Aorta (tissue), 5 donors: ENCODE results near the gene UPK2. TPM values are rescaled to one million over a fixed set of nuclear protein-coding genes. Genes with fewer than 3 reads are reported as not detected.
A peak's percentile ranks its signal among the peaks of the same experiment; 100 is the strongest.
"Not testable (repeated sequence)": the region's sequence is repeated elsewhere in the genome, so short reads cannot be mapped to it uniquely, and the experiment has no call there.

Source experiments
- ATAC-seq: fragments of 200-7000 bp; cut with Tn5 transposase; one replicate; pipeline ENCODE4 v1.9.1; 2022; ENCODE audit warnings: moderate library complexity; ENCODE audit not compliant: low FRiP score
- DNase-seq, 2 donors: peaks; one replicate each; pipeline ENCODE4 v3.0.0-alpha.2; 2020
- H3K27ac ChIP-seq, 2 donors: one replicate each; pipeline ENCODE4 v1.5.1; 2013; ENCODE audit warnings: low read length in 2 of 2, mild to moderate bottlenecking in 2 of 2, moderate library complexity in 2 of 2, control low read depth in 1 of 2, inconsistent platforms in 1 of 2, low read depth in 1 of 2
- H3K27me3 ChIP-seq, 2 donors: one replicate each; pipeline ENCODE4 v1.6.1; 2013; ENCODE audit warnings: control low read depth in 1 of 2, low read length in 1 of 2, mild to moderate bottlenecking in 1 of 2, moderate library complexity in 1 of 2; ENCODE audit not compliant: insufficient read depth in 2 of 2, control insufficient read depth in 1 of 2
- H3K36me3 ChIP-seq, 2 donors: one replicate each; pipeline ENCODE4 v1.6.1; 2013; ENCODE audit warnings: control low read depth in 1 of 2, low read length in 1 of 2, mild to moderate bottlenecking in 1 of 2; ENCODE audit not compliant: insufficient read depth in 2 of 2, control insufficient read depth in 1 of 2
- H3K4me1 ChIP-seq, 2 donors: one replicate each; pipeline ENCODE4 v1.6.1; 2013; ENCODE audit warnings: low read length in 2 of 2, control low read depth in 1 of 2, mild to moderate bottlenecking in 1 of 2, moderate library complexity in 1 of 2; ENCODE audit not compliant: insufficient read depth in 2 of 2, control insufficient read depth in 1 of 2
- H3K4me3 ChIP-seq, 2 donors: one replicate each; pipeline ENCODE4 v1.5.1; 2013; ENCODE audit warnings: low read length in 2 of 2, control low read depth in 1 of 2, mild to moderate bottlenecking in 1 of 2
- H3K9me3 ChIP-seq: one replicate; pipeline ENCODE4 v1.6.1; 2013; ENCODE audit warnings: mild to moderate bottlenecking, low read length; ENCODE audit not compliant: control insufficient read depth
- WGBS, 2 donors: extraction: QIAGEN DNeasy Blood & Tissue Kit; methylation state at CpG; one replicate each; pipeline ENCODE4 v1.1.7; 2013; 5-methylcytosine and 5-hydroxymethylcytosine counted together
- intact Hi-C, 2 donors: fragments of 100-400 bp; cut with DNase I; formaldehyde crosslinking; loops; one replicate each; pipeline versions ENCODE4 v1.14.2 to v1.15.0; 2022
- polyA plus RNA-seq, 2 donors: library from polyadenylated mRNA; stranded (reverse); fragments of 200-250 nt; gene quantifications; one replicate each; pipeline ENCODE4 v1.2.3, GENCODE V29; 2013
- total RNA-seq, 2 donors: library from RNA; stranded (reverse); fragmentation: NEBNext Ultra II Directional; extraction: Animal tissue kit (Norgen Biotek cat#: 25700); gene quantifications; one replicate each; pipeline ENCODE4 v1.2.1, GENCODE V29; 2021
- donor health status: healthy with polysubstance abuse.
- donor health status: Bipolar disorder and iron deficiency.
- donor health status: DM: no; HTN: no; CAD: no.
- donor health status: DM: no; HTN: no; CAD: no.
- donor health status: DM: yes; HTN: yes; CAD: no.

The UPK2 gene
- total and polyA plus RNA-seq, 4 donors, result not detected

DNA sequence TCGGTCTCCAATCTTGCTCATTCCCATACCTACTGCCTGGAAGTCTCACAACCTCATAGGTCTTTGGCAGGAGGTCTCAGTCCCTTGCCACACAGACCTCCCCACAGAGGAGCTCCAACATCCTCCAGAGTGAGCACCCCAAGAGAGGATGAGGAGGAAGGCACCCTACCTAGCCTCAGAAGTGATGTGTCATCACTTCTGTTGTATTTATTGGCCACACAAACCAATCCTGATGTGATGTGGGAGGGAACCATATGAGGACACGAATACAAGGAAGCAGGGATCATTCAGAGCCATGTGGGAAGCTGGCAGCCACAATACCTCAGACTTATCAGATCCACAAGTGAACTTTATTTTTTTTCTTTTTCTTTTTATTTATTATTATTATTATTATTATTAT lies 9.0 kb upstream of the UPK2 start:
- no peaks in the 10 kb centered on the region for H3K36me3 ChIP-seq
- H3K4me3 ChIP-seq, result no peak overlapping the region
- no peak overlapping the region for H3K27ac ChIP-seq
- H3K27me3 ChIP-seq, result no peaks in the 10 kb centered on the region
- no peaks in the 10 kb centered on the region for H3K4me1 ChIP-seq
- no peaks in the 10 kb centered on the region for H3K9me3 ChIP-seq
- WGBS, 2 donors, result 17 to 26% methylated on average over 2 of the region's 2 CpGs
- intact Hi-C loops, result no loop called here
- ATAC-seq, result no peak
- DNase-seq, result peak in 1 of 2 donors; percentile 21

DNA sequence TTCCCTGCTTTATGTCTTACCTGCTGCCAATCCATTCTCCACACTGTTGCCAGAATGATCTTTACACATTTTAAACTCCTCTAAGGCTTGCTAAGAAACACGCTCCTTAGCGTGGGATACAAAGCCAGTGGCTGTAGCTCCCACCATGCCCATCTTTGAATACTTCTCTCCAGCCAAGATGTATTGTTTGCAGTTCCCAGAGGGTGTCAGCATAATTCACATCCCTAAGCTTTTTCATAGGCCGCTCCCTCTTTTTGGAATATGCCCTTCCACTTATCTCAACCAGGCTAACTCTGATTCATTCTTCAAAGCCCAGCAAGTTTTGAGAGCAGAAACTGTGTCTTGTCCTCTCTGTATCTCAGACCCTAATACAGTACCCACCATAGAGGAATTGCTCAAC lies 8.1 kb upstream of the UPK2 start:
- Histone ChIP-seq H3K27ac (no peak overlapping the region), H3K9me3 (no peaks in the 10 kb centered on the region), H3K4me1 (no peaks in the 10 kb centered on the region), H3K36me3 (no peaks in the 10 kb centered on the region), H3K4me3 (no peak overlapping the region), H3K27me3 (no peaks in the 10 kb centered on the region)
- ATAC-seq, result no peak
- intact Hi-C loops, result no loop called here
- WGBS, 2 donors, result 62 to 73% methylated on average over 3 of the region's 3 CpGs
- no peak for DNase-seq

DNA sequence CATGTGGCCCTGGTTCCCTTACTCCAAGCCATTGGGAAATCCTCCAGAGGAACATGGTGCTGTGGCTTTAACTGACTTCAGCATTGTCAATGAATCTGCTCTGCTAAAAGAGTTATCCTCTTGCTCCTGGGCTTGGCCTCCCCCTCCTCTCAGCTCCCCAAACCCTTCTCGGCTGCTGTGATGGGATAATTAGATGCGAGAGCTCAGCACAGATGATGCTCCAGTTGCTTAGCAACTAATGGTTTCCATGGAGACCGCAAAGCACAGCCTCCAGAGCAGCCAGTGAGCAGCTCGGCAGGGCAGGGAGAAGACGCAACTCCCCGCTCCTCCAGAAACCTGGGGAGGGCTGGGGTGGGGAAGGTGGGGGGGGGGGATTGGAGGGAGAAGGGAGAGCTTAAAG lies 2.8 kb upstream of the UPK2 start:
- 52 to 54% methylated on average over 6 of the region's 6 CpGs for WGBS, 2 donors
- ATAC-seq (no peak), DNase-seq (peak in 1 of 2 donors; percentile 37)
- Histone ChIP-seq H3K27ac (no peak overlapping the region), H3K4me1 (no peaks in the 10 kb centered on the region), H3K27me3 (no peaks in the 10 kb centered on the region), H3K4me3 (no peak overlapping the region), H3K9me3 (no peaks in the 10 kb centered on the region), H3K36me3 (no peaks in the 10 kb centered on the region)
- intact Hi-C loops, result no loop called here

DNA sequence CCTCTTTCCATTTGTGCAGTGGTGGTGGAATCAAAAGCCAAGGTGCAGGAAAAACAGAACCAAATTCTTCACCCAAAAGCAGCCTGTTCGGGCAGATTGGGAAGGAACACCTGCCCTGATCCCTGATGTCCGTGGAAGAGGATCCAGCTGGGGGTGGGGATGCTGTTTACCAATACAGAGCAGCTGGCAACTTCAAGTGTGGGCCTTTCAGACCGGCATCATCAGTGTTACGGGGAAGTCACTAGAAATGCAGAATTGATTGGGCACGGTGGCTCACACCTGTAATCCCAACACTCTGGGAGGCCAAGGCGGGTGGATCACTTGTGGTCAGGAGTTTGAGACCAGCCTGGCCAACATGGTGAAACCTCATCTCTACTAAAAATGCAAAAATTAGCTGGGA lies 2.1 kb upstream of the UPK2 start:
- H3K27me3 ChIP-seq, H3K4me3 ChIP-seq, H3K9me3 ChIP-seq, H3K27ac ChIP-seq, H3K36me3 ChIP-seq, ATAC-seq, H3K4me1 ChIP-seq, intact Hi-C loops: not testable (repeated sequence)
- 84 to 94% methylated on average over 6 of the region's 6 CpGs for WGBS, 2 donors
- peak in 1 of 2 donors; percentile 32 for DNase-seq

DNA sequence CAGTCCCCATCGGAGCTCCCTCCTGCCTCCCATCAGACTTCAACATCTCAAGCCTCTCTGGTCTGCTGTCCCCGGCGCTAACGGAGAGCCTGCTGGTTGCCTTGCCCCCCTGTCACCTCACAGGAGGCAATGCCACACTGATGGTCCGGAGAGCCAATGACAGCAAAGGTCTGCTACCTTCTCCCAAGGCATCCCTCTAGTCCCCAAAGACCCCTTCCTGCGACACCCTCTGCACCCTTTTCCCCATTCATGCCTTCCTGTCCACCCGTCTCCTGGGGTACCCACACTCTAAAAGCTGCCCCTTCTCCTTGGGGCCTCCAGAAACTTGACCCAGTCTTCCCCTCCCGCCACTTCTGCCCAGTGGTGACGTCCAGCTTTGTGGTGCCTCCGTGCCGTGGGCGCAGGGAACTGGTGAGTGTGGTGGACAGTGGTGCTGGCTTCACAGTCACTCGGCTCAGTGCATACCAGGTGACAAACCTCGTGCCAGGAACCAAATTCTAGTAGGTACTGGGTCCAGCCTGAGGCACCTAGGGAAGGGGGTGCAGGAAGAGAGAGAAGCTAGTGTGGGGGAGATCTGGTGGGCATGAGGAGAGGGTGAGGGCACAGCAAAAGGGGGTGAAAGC lies 860 bp downstream of the UPK2 start:
- H3K27ac ChIP-seq, result no peak overlapping the region
- 47 to 53% methylated on average over 14 of the region's 14 CpGs for WGBS, 2 donors

DNA sequence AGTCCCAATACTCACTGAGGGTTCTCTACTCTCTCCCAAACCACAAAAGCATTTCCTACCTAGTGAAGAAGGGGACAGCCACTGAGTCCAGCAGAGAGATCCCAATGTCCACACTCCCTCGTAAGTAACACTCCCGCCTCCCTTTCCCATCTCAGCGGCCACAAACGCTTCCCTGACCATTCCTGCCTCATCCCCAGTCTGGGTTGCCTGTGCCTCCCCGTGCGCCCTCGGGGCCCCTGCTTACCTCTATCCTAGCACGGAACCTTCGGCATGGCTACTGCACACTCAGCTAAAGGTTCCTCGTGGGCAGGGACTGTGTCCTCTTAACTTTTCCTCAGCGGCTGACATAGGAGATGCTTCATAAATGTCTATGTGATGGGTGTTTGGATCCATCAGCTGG lies 1.5 kb downstream of the UPK2 start:
- no peaks in the 10 kb centered on the region for H3K4me1 ChIP-seq
- 88 to 90% methylated on average over 11 of the region's 11 CpGs for WGBS, 2 donors
- no peaks in the 10 kb centered on the region for H3K27me3 ChIP-seq
- H3K36me3 ChIP-seq, result no peaks in the 10 kb centered on the region
- H3K4me3 ChIP-seq, result no peak overlapping the region
- ATAC-seq, result no peak
- H3K27ac ChIP-seq, result no peak overlapping the region
- H3K9me3 ChIP-seq, result no peaks in the 10 kb centered on the region
- peak in 1 of 2 donors; percentile 50 for DNase-seq
- intact Hi-C loops, result loop anchor here (2.0 kb wide), 2 partner anchors 51 to 269 kb away; no protein-coding TSS in a partner anchor

More for the DNA sequence above, 860 bp downstream of the UPK2 start:
- Histone ChIP-seq H3K36me3 (no peaks in the 10 kb centered on the region), H3K4me1 (no peaks in the 10 kb centered on the region), H3K27me3 (no peaks in the 10 kb centered on the region), H3K4me3 (no peak overlapping the region), H3K9me3 (no peaks in the 10 kb centered on the region)
- ATAC-seq, result no peak
- peak in 1 of 2 donors; percentile 30 for DNase-seq
- intact Hi-C loops, result loop anchor here (1.0 to 2.0 kb wide), 3 partner anchors 50 to 268 kb away; no protein-coding TSS in a partner anchor

DNA sequence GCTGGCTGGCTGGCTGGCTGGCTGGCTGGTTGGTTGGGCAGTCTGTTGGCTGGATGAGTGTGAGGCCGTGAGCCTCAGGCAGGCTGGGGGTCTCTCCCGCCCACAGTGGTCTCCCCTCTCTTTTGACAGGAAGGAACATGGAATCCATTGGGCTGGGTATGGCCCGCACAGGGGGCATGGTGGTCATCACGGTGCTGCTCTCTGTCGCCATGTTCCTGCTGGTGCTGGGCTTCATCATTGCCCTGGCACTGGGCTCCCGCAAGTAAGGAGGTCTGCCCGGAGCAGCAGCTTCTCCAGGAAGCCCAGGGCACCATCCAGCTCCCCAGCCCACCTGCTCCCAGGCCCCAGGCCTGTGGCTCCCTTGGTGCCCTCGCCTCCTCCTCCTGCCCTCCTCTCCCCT lies 1.9 kb downstream of the UPK2 start:
- Histone ChIP-seq H3K36me3 (no peaks in the 10 kb centered on the region), H3K4me1 (no peaks in the 10 kb centered on the region), H3K9me3 (no peaks in the 10 kb centered on the region), H3K27me3 (no peaks in the 10 kb centered on the region), H3K27ac (no peak overlapping the region), H3K4me3 (no peak overlapping the region)
- WGBS, 2 donors, result 91 to 96% methylated on average over 8 of the region's 8 CpGs
- DNase-seq (peak in 1 of 2 donors; percentile 51), ATAC-seq (no peak)
- intact Hi-C loops, result loop anchor here (2.0 kb wide), 2 partner anchors 51 to 269 kb away; no protein-coding TSS in a partner anchor

DNA sequence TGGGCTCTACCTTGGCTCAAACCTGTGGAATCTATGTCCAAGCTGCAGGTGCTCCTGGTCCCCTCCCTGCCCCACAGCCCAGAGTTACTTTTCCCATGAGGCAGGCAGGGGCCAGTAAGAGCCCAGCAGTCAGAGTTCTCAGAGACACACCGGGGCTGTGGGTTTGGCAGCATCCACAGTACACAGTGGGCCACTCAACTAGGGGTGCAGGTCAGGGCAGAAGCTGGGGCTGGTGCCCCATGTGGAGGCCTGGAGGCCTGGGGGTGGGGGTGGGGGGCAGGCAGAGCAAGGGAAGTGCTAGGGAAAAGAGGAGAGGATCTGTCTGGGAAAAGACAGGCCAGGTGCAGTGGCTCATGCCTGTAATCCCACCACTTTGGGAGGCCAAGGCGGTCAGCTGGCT lies 2.5 kb downstream of the UPK2 start:
- DNase-seq (peak in 1 of 2 donors; percentile 44), ATAC-seq (no peak)
- Histone ChIP-seq H3K9me3 (no peaks in the 10 kb centered on the region), H3K27ac (no peak overlapping the region), H3K27me3 (no peaks in the 10 kb centered on the region), H3K36me3 (no peaks in the 10 kb centered on the region), H3K4me1 (no peaks in the 10 kb centered on the region), H3K4me3 (no peak overlapping the region)
- intact Hi-C loops, result no loop called here
- WGBS, 2 donors, result 85 to 97% methylated on average over 2 of the region's 2 CpGs

DNA sequence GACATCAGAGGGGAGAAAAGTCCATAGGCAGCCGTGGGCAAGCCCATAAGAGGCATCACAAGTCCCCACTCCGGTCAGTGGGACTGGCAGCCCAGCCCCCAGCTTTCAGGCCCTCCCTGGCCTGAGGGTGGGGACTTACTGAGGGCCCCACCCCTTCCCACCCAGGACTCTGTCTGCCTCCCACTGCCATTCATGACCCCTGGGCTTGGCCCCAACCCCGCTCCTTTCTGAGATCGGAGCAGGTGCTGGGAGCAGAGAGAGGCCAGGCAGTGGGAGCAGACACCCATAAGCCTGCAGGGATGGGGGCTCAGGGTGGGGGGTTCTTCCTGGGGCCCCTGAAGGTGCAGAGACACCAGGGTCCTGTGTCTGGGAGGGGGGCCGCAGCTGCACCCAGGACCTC lies 5.1 kb downstream of the UPK2 start:
- H3K9me3 ChIP-seq, result no peaks in the 10 kb centered on the region
- ATAC-seq (no peak), DNase-seq (peak in 1 of 2 donors; percentile 66)
- H3K4me3 ChIP-seq, result no peak overlapping the region
- 83 to 86% methylated on average over 5 of the region's 5 CpGs for WGBS, 2 donors
- H3K36me3 ChIP-seq, result no peaks in the 10 kb centered on the region
- H3K27me3 ChIP-seq, result no peaks in the 10 kb centered on the region
- H3K27ac ChIP-seq, result no peak overlapping the region
- intact Hi-C loops, result no loop called here
- no peaks in the 10 kb centered on the region for H3K4me1 ChIP-seq
